Tibial nerve (tissue), 4 donors: ENCODE data around the gene MLXIPL.

Source experiments
- CTCF ChIP-seq, 5 experiments: fragments of 200-600 bp in 3 of 5; fragments of 450-650 bp in 2 of 5; sonication (generic) in 3 of 5; IDR thresholded peaks; one replicate each; pipeline ENCODE4 v1.5.1; 2016 to 2019; ENCODE audit warnings: antibody characterized with exemption in 5 of 5, mild to moderate bottlenecking in 3 of 5, moderate library complexity in 2 of 5
- EP300 ChIP-seq, 2 donors: sonication (generic); formaldehyde crosslinking; IDR thresholded peaks; one replicate each; pipeline ENCODE4 v1.6.1; 2017; ENCODE audit warnings: antibody characterized with exemption in 2 of 2, mild to moderate bottlenecking in 1 of 2
- POLR2A ChIP-seq, 2 donors: fragments of 450-650 bp; IDR thresholded peaks; one replicate each; pipeline ENCODE4 v1.6.1; 2017; ENCODE audit warnings: antibody characterized with exemption in 2 of 2, mild to moderate bottlenecking in 2 of 2, moderate library complexity in 2 of 2

- TF ChIP-seq CTCF (IDR thresholded peaks at IDR 0.05) (no peak), EP300 (IDR thresholded peaks at IDR 0.05) (no peak), POLR2A (IDR thresholded peaks at IDR 0.05) (no peak)
Observed at GRCh38 chr7:73621168-73622063, 2.9 kb downstream of the MLXIPL start.
